Activated T-cell treated with anti-CD3 and anti-CD28 coated beads, Interleukin-2, amount 50 U/mL, for 72 hours (primary cell): ENCODE results near the gene POLR2A. TPM values are rescaled to one million over a fixed set of nuclear protein-coding genes. Genes with fewer than 3 reads are reported as not detected.

Experiments
- ATAC-seq, 2 donors: fragments of 150-1000 bp; cut with Tn5 transposase; replicated peaks in 1 of 2; 2 replicates each; pipeline ENCODE4 v1.10.0; 2021; ENCODE audit warnings: moderate library complexity in 2 of 2, mild to moderate bottlenecking in 1 of 2
- DNase-seq, 2 donors: peaks; one replicate each; pipeline ENCODE4 v3.0.0; 2021 to 2022; ENCODE audit warnings: mixed read lengths in 1 of 2
- H3K27ac Mint-ChIP-seq: one replicate; pipeline ENCODE4 v1.8.0; 2022; ENCODE audit warnings: mild to moderate bottlenecking, moderate library complexity, mixed read lengths
- H3K27me3 Mint-ChIP-seq: one replicate; pipeline ENCODE4 v1.8.0; 2022; ENCODE audit warnings: low read depth, mixed read lengths
- H3K36me3 Mint-ChIP-seq, 2 donors: one replicate each; pipeline ENCODE4 v1.8.0; 2022; ENCODE audit warnings: mixed read lengths in 2 of 2, mild to moderate bottlenecking in 1 of 2; ENCODE audit not compliant: insufficient read depth in 2 of 2
- H3K4me1 Mint-ChIP-seq: one replicate; pipeline ENCODE4 v1.8.0; 2022; ENCODE audit warnings: low read depth, mixed read lengths
- H3K4me3 Mint-ChIP-seq, 2 donors: one replicate each; pipeline ENCODE4 v1.8.0; 2022; ENCODE audit warnings: mild to moderate bottlenecking in 2 of 2, mixed read lengths in 2 of 2, moderate library complexity in 2 of 2
- H3K9me3 Mint-ChIP-seq, 2 donors: one replicate each; pipeline ENCODE4 v1.8.0; 2022; ENCODE audit warnings: mixed read lengths in 2 of 2
- total RNA-seq, 2 donors: library from RNA; stranded (reverse); gene quantifications; one replicate each; pipeline ENCODE4 v1.2.3, GENCODE V29; 2022

Gene POLR2A
- total RNA-seq, 2 donors from 2014 or later, result 211 to 249 TPM

DNA sequence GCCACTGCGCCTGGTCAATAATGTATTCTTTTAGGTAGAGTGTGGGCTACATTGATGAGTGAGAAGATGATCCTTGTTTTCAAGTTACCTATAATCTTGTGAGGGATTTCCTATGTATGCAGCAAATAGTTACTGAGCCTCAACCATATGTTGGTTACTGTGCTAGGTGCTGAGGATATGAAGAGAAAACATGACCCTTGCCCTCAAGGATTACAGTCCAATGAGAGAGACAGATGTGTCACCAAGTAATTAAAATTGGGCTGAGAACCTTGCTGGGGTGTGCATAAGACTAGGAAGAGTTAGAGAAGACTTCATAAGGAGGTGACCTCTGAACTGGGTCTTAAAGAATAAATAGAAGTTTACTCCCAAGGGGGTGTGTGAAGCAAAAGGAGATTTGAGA lies 7.4 kb downstream of the POLR2A start:
- Mint-ChIP-seq H3K9me3 (no peaks in the 10 kb centered on the region), H3K36me3 (peaks cover 11 to 26% of the 10 kb centered on the region in 2 donors), H3K4me3 (peak overlapping the region; percentile 6 to 21), H3K27ac (peak overlapping the region; percentile 88), H3K27me3 (no peaks in the 10 kb centered on the region), H3K4me1 (peaks cover 57% of the 10 kb centered on the region)
- DNase-seq, result no peak
- no peak for ATAC-seq

DNA sequence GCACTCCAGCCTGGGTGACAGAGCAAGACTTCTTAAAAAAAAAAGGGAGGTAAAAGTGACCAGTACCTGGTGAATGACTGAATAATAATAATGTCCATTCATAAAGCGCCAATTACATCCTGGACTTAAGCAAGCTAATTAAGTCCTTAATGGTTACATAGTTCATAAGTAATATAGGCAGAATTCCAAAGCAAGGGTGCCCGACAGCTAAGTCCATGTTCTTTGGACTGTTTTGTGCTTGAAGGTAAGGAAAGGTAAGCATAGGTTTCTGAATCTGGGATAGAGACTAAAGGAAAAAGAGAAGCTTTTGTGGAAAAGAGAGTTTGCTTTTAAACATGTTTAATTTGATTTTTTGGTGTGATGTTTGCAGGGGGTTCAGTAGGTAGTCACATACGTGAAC lies 9.8 kb downstream of the POLR2A start:
- H3K4me1 Mint-ChIP-seq, result peaks cover 36% of the 10 kb centered on the region
- ATAC-seq (no peak), DNase-seq (no peak)
- no peak overlapping the region for H3K4me3 Mint-ChIP-seq
- H3K36me3 Mint-ChIP-seq, result peaks cover 18 to 30% of the 10 kb centered on the region in 2 donors
- no peaks in the 10 kb centered on the region for H3K9me3 Mint-ChIP-seq
- no peak overlapping the region for H3K27ac Mint-ChIP-seq
- no peaks in the 10 kb centered on the region for H3K27me3 Mint-ChIP-seq

DNA sequence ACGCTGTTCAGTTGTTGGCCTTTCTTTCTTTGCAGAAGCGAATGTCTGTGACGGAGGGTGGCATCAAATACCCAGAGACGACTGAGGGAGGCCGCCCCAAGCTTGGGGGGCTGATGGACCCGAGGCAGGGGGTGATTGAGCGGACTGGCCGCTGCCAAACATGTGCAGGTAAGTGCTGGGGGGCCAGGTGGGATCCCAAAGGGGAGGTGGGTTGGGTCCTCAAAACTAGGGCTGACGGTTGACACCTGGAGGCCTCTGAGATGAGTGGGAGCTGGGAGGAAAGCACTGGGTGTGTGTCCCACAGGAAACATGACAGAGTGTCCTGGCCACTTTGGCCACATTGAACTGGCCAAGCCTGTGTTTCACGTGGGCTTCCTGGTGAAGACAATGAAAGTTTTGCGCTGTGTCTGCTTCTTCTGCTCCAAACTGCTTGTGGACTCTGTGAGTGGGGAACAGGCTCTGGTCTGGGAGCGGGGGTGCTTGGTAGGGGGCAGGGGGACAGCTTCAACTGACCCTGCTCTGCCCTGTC lies 11.8 kb downstream of the POLR2A start:
- H3K9me3 Mint-ChIP-seq, result no peaks in the 10 kb centered on the region
- ATAC-seq, result no peak
- H3K27me3 Mint-ChIP-seq, result no peaks in the 10 kb centered on the region
- H3K4me1 Mint-ChIP-seq, result peaks cover 20% of the 10 kb centered on the region
- no peak overlapping the region for H3K27ac Mint-ChIP-seq
- DNase-seq, result no peak
- H3K36me3 Mint-ChIP-seq, result peaks cover 19 to 38% of the 10 kb centered on the region in 2 donors
- H3K4me3 Mint-ChIP-seq, result no peak overlapping the region

DNA sequence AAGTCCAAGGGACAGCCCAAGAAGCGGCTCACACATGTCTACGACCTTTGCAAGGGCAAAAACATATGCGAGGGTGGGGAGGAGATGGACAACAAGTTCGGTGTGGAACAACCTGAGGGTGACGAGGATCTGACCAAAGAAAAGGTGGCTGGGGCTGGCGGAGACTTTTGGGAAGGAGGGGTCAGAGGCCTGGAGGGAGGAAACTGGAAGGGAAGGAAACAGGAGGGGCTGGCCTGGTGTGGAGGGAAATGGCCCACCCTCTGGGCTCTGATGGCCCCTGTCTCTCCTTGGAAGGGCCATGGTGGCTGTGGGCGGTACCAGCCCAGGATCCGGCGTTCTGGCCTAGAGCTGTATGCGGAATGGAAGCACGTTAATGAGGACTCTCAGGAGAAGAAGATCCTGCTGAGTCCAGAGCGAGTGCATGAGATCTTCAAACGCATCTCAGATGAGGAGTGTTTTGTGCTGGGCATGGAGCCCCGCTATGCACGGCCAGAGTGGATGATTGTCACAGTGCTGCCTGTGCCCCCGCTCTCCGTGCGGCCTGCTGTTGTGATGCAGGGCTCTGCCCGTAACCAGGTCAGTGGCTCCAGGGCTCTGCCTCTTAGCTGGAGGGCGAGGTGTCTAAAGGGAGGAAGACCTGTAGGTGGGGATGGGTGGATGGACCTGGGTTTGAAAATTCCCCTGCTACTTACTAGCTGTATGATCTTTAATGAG lies 12.5 kb downstream of the POLR2A start:
- Mint-ChIP-seq H3K27me3 (no peaks in the 10 kb centered on the region), H3K27ac (peak overlapping the region; percentile 76)

DNA sequence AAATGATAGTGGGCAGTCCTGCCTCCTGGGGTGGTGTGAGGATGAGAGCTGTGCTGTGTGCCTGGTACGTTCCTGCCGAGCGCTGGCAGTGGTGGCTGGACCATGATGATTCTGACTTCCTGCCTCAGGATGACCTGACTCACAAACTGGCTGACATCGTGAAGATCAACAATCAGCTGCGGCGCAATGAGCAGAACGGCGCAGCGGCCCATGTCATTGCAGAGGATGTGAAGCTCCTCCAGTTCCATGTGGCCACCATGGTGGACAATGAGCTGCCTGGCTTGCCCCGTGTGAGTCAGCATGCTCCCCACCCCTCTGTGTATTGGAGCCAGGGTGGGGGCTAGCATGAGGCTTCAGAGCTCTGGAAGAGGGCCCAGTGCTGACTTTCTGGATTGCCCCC lies 13.1 kb downstream of the POLR2A start:
- no peaks in the 10 kb centered on the region for H3K27me3 Mint-ChIP-seq
- peaks cover 9% of the 10 kb centered on the region for H3K4me1 Mint-ChIP-seq
- DNase-seq (no peak), ATAC-seq (no peak)
- H3K36me3 Mint-ChIP-seq, result peaks cover 23 to 41% of the 10 kb centered on the region in 2 donors
- no peak overlapping the region for H3K4me3 Mint-ChIP-seq
- no peak overlapping the region for H3K27ac Mint-ChIP-seq
- H3K9me3 Mint-ChIP-seq, result no peaks in the 10 kb centered on the region

More for the DNA sequence above, 12.5 kb downstream of the POLR2A start:
- Mint-ChIP-seq H3K36me3 (peaks cover 22 to 42% of the 10 kb centered on the region in 2 donors), H3K9me3 (no peaks in the 10 kb centered on the region), H3K4me3 (no peak overlapping the region), H3K4me1 (peaks cover 13% of the 10 kb centered on the region)
- ATAC-seq (peak in 1 of 2 donors; percentile 5), DNase-seq (no peak)

DNA sequence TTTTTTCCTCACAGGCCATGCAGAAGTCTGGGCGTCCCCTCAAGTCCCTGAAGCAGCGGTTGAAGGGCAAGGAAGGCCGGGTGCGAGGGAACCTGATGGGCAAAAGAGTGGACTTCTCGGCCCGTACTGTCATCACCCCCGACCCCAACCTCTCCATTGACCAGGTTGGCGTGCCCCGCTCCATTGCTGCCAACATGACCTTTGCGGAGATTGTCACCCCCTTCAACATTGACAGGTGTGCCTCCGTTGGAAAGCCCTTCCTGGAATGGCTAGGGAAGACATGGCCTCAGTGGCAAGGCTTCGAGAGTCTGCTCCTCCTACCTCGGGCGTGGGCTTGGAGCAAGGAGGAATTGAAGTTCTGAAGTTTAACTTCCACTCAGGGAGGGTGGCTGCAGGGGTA lies 13.5 kb downstream of the POLR2A start:
- no peak for ATAC-seq
- no peak overlapping the region for H3K4me3 Mint-ChIP-seq
- peaks cover 8% of the 10 kb centered on the region for H3K4me1 Mint-ChIP-seq
- H3K36me3 Mint-ChIP-seq, result peaks cover 23 to 44% of the 10 kb centered on the region in 2 donors
- no peak overlapping the region for H3K27ac Mint-ChIP-seq
- no peak for DNase-seq
- H3K27me3 Mint-ChIP-seq, result no peaks in the 10 kb centered on the region
- no peaks in the 10 kb centered on the region for H3K9me3 Mint-ChIP-seq

DNA sequence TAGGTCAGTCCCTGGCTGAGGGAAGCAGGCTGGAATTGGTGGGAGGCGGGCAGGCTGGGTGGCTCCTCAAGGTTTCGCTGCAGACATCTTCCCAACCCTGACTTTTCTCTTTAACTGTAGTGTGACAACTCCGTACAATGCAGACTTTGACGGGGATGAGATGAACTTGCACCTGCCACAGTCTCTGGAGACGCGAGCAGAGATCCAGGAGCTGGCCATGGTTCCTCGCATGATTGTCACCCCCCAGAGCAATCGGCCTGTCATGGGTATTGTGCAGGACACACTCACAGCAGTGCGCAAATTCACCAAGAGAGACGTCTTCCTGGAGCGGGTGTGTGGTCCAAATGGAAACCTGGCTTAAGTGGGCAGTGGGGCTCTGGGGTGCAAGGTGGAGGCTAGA lies 15.0 kb downstream of the POLR2A start:
- ATAC-seq, result no peak
- no peak overlapping the region for H3K27ac Mint-ChIP-seq

DNA sequence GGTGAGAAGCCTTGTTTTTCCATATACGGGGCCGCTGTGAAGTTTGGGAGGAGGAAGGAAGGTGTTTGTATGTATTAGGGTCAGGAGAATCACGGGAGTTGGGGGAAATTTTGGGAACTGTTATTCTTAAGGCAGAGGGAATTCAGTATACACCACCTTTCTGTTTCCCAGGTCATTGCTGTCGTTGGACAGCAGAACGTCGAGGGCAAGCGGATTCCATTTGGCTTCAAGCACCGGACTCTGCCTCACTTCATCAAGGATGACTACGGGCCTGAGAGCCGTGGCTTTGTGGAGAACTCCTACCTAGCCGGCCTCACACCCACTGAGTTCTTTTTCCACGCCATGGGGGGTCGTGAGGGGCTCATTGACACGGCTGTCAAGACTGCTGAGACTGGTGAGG lies 17.6 kb downstream of the POLR2A start:
- Mint-ChIP-seq H3K4me3 (no peak overlapping the region), H3K27ac (no peak overlapping the region), H3K9me3 (no peaks in the 10 kb centered on the region), H3K4me1 (no peaks in the 10 kb centered on the region), H3K27me3 (no peaks in the 10 kb centered on the region), H3K36me3 (peaks cover 24 to 52% of the 10 kb centered on the region in 2 donors)
- DNase-seq, result no peak
- ATAC-seq, result no peak

More for the DNA sequence above, 15.0 kb downstream of the POLR2A start:
- Mint-ChIP-seq H3K9me3 (no peaks in the 10 kb centered on the region), H3K4me1 (no peaks in the 10 kb centered on the region), H3K4me3 (no peak overlapping the region), H3K27me3 (no peaks in the 10 kb centered on the region), H3K36me3 (peaks cover 25 to 43% of the 10 kb centered on the region in 2 donors)
- DNase-seq, result no peak

DNA sequence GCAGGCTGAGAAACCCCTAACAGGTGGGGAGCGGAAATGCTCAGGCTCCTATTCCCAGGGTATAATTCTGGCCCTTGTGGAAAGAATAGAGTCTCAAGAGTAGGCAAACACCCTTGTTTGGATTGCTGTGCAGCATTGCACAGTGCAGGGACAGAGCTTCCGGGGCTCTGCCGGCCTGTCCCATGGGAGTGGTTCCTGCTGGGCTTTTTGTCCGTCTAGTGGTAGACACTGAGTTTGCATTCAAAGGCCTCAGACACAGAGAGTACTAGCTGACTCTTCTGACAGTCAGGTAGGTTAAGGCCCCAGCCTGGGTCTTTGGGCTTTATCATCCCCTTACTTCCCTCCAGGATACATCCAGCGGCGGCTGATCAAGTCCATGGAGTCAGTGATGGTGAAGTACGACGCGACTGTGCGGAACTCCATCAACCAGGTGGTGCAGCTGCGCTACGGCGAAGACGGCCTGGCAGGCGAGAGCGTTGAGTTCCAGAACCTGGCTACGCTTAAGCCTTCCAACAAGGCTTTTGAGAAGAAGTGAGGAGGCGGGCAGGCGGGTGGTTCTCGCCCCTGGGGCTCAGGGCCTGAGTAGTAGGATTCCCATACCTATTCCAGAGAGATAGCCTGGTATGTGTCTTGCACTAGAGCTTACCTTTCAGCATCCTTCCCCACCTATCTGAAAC lies 18.1 kb downstream of the POLR2A start:
- Mint-ChIP-seq H3K4me1 (no peaks in the 10 kb centered on the region), H3K27ac (no peak overlapping the region), H3K36me3 (peaks cover 20 to 49% of the 10 kb centered on the region in 2 donors), H3K27me3 (no peaks in the 10 kb centered on the region), H3K9me3 (no peaks in the 10 kb centered on the region), H3K4me3 (no peak overlapping the region)
- no peak for DNase-seq
- ATAC-seq, result no peak

DNA sequence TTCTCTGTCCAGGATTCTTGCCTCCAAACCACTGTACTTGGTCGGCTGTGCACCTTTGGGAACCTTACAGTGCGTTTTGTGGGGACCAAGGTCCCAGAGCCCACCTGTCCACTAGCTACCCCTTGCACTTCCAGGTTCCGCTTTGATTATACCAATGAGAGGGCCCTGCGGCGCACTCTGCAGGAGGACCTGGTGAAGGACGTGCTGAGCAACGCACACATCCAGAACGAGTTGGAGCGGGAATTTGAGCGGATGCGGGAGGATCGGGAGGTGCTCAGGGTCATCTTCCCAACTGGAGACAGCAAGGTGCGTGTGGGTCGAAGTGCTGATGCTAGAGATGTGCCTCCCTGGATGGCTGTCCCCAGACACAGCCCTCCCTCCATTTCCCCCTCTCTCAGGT lies 18.8 kb downstream of the POLR2A start:
- no peaks in the 10 kb centered on the region for H3K4me1 Mint-ChIP-seq
- no peaks in the 10 kb centered on the region for H3K9me3 Mint-ChIP-seq
- no peaks in the 10 kb centered on the region for H3K27me3 Mint-ChIP-seq
- H3K27ac Mint-ChIP-seq, result no peak overlapping the region
- DNase-seq (no peak), ATAC-seq (peak in 1 of 2 donors; percentile 21)
- no peak overlapping the region for H3K4me3 Mint-ChIP-seq
- H3K36me3 Mint-ChIP-seq, result peaks cover 20 to 52% of the 10 kb centered on the region in 2 donors

DNA sequence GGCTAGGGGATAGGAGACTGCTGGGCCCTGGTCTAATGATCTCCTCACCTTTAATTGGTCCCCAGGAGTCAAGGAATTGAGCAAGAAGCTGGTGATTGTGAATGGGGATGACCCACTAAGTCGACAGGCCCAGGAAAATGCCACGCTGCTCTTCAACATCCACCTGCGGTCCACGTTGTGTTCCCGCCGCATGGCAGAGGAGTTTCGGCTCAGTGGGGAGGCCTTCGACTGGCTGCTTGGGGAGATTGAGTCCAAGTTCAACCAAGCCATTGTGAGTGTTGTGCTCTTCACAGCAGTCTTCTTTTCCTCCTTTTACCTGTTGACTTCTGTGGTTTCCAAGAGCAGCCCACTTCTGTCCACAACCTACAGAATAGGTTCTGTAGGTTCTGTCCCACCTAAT lies 19.4 kb downstream of the POLR2A start:
- no peaks in the 10 kb centered on the region for H3K4me1 Mint-ChIP-seq
- H3K36me3 Mint-ChIP-seq, result peaks cover 19 to 55% of the 10 kb centered on the region in 2 donors
- H3K27me3 Mint-ChIP-seq, result no peaks in the 10 kb centered on the region
- no peaks in the 10 kb centered on the region for H3K9me3 Mint-ChIP-seq
- no peak for DNase-seq
- peak overlapping the region; percentile 5 for H3K27ac Mint-ChIP-seq
- H3K4me3 Mint-ChIP-seq, result no peak overlapping the region
- no peak for ATAC-seq

DNA sequence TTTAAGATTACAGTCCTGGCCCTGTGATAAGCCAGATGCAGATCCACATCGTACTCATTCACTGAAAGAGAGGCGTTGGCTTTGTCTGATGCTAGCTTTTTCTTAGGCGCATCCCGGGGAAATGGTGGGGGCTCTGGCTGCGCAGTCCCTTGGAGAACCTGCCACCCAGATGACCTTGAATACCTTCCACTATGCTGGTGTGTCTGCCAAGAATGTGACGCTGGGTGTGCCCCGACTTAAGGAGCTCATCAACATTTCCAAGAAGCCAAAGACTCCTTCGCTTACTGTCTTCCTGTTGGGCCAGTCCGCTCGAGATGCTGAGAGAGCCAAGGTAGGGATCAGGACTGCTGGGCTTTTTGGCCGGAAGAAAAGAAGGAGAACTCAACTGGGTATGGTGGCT lies 24.0 kb downstream of the POLR2A start:
- Mint-ChIP-seq H3K4me3 (no peak overlapping the region), H3K36me3 (peaks cover 11 to 45% of the 10 kb centered on the region in 2 donors)

DNA sequence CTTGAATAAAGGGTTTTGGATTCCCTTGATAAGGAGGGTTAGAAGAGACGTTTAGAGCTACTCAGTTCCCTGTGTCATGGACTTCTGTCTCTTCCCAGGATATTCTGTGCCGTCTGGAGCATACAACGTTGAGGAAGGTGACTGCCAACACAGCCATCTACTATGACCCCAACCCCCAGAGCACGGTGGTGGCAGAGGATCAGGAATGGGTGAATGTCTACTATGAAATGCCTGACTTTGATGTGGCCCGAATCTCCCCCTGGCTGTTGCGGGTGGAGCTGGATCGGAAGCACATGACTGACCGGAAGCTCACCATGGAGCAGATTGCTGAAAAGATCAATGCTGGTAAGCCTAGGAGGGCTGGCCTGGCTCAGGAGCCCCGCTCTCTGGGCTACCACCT lies 24.7 kb downstream of the POLR2A start:
- no peaks in the 10 kb centered on the region for H3K9me3 Mint-ChIP-seq
- H3K4me1 Mint-ChIP-seq, result no peaks in the 10 kb centered on the region
- no peaks in the 10 kb centered on the region for H3K27me3 Mint-ChIP-seq
- ATAC-seq (no peak), DNase-seq (no peak)
- no peak overlapping the region for H3K4me3 Mint-ChIP-seq
- peaks cover 13 to 40% of the 10 kb centered on the region in 2 donors for H3K36me3 Mint-ChIP-seq
- H3K27ac Mint-ChIP-seq, result no peak overlapping the region

More for the DNA sequence above, 24.0 kb downstream of the POLR2A start:
- Mint-ChIP-seq H3K4me1 (no peaks in the 10 kb centered on the region), H3K27ac (no peak overlapping the region), H3K27me3 (no peaks in the 10 kb centered on the region), H3K9me3 (no peaks in the 10 kb centered on the region)
- no peak for ATAC-seq
- no peak for DNase-seq
